LNCaP clone FGC (cell line): Measurements from ENCODE around the gene NYNRIN.

Experiments used
- DNase-seq: peaks from one replicate; pipeline ENCODE4 v3.0.0-alpha.2; 2011; ENCODE audit warnings: low read depth
- H3K4me3 ChIP-seq: 2 replicates; pipeline ENCODE4 v1.5.1; 2011; ENCODE audit warnings: mild to moderate bottlenecking, low read depth, low read length, control low read depth
- CTCF ChIP-seq: IDR thresholded peaks from 2 replicates; pipeline ENCODE4 v1.5.1; 2012; ENCODE audit warnings: mild to moderate bottlenecking; ENCODE audit not compliant: control insufficient read depth, insufficient read depth; ENCODE audit errors: extremely low read depth

The NYNRIN gene

DNA sequence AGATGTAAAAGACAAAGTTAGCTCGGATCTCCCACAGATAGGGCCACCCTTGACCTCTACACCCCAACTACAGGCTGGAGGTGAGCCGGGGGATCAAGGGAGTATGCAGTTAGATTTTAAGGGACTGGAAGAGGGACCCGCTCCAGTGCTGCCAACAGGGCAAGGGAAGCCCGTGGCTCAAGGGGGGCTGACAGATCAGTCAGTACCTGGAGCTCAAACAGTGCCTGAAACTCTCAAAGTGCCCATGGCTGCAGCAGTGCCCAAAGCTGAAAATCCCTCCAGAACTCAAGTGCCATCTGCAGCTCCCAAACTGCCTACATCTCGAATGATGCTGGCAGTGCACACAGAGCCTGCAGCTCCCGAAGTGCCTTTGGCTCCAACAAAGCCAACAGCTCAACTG lies 10.4 kb downstream of the NYNRIN start:
- no peak for DNase-seq
- H3K4me3 ChIP-seq = no peak overlapping the region
- no peak for TF ChIP-seq CTCF

DNA sequence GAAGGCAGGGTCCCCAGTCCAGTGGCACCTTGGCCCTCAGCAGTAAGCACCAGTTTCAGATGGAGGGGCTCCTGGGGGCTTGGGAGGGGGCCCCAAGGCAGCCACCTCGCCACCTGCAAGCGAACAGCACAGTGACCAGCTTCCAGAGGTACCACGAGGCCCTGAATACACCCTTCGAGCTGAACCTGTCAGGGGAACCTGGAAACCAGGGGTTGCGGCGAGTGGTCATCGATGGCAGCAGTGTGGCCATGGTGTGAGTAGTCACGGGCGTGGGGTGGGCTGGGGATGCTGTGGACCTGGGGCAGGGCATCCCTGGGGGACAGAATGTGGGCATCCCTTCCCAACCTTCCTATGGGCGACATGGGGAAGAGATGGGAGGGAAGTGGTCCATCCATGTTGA lies 11.2 kb downstream of the NYNRIN start:
- H3K4me3 ChIP-seq = no peak overlapping the region
- no peak for TF ChIP-seq CTCF
- no peak for DNase-seq

GRCh38 chr14:24411443-24412389 lies 12.9 kb downstream of the NYNRIN start:
- H3K4me3 ChIP-seq = no peak overlapping the region
- DNase-seq = no peak
- TF ChIP-seq CTCF = peak; percentile 60

GRCh38 chr14:24414077-24414476 lies 15.3 kb downstream of the NYNRIN start:
- DNase-seq = no peak
- no peak for TF ChIP-seq CTCF
- no peak overlapping the region for H3K4me3 ChIP-seq

DNA sequence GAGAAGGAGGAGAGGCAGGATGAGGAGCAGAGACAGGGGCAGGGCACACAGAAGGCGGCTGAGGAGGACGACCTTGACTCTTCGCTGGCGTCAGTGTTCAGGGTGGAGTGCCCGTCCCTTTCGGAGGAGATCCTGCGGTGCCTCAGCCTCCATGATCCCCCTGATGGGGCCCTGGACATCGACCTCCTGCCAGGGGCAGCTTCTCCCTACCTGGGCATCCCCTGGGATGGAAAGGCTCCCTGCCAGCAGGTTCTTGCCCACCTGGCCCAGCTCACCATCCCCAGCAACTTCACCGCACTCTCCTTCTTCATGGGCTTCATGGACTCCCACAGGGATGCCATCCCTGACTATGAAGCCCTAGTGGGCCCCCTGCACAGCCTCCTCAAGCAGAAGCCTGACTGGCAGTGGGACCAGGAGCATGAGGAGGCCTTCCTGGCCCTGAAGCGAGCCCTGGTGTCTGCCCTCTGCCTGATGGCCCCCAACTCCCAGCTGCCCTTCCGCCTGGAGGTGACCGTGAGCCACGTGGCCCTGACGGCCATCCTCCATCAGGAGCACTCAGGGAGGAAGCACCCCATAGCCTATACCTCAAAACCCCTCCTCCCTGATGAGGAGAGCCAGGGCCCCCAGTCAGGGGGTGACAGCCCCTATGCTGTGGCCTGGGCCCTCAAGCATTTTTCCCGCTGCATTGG lies 16.1 kb downstream of the NYNRIN start:
- DNase-seq = no peak
- no peak for TF ChIP-seq CTCF
- H3K4me3 ChIP-seq = no peak overlapping the region

DNA sequence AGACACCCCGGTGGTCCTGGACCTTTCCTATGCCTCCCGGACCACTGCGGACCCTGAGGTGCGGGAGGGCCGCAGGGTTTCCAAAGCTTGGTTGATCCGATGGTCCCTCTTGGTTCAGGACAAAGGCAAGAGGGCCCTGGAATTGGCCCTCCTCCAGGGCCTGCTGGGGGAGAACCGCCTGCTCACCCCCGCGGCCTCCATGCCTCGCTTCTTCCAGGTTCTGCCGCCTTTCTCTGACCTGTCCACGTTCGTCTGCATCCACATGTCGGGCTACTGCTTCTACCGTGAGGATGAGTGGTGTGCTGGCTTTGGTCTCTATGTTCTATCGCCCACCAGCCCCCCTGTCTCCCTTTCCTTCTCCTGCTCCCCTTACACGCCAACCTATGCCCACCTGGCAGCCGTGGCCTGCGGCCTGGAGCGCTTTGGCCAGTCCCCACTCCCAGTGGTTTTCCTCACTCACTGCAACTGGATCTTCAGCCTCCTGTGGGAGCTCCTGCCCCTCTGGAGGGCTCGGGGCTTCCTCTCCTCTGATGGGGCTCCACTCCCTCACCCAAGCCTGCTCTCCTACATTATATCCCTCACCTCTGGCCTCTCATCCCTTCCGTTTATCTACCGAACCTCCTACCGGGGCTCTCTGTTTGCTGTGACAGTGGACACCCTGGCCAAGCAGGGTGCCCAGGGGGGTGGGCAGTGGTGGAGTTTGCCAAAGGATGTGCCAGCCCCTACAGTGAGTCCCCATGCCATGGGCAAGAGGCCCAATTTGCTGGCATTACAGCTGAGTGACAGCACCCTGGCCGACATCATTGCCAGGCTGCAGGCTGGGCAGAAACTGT lies 16.8 kb downstream of the NYNRIN start:
- no peak overlapping the region for H3K4me3 ChIP-seq
- DNase-seq = no peak
- no peak for TF ChIP-seq CTCF
